Tibial artery (tissue), 4 donors: ENCODE measurements around the gene CABLES1.

Experiments used
- DNase-seq, 2 donors: peaks; one replicate each; pipeline ENCODE4 v3.0.0-alpha.2; 2019
- H3K27ac ChIP-seq, 2 donors: fragments of 200-600 bp; sonication (generic) in 1 of 2; 1 replicate in 1 of 2; 2 replicates in 1 of 2; pipeline ENCODE4 v1.5.1; 2018 to 2019; ENCODE audit warnings: mild to moderate bottlenecking in 1 of 2
- H3K27me3 ChIP-seq, 2 donors: fragments of 200-600 bp; sonication (generic) in 1 of 2; one replicate each; pipeline versions ENCODE4 v1.5.1 to v1.6.0; 2016 to 2019
- H3K36me3 ChIP-seq, 3 donors: fragments of 200-600 bp; sonication (generic) in 2 of 3; one replicate each; pipeline ENCODE4 v1.5.1; 2016 to 2019; ENCODE audit warnings: mild to moderate bottlenecking in 2 of 3
- H3K4me1 ChIP-seq, 4 donors: fragments of 200-600 bp; sonication (generic) in 2 of 4; 1 replicate in 3 of 4; 2 replicates in 1 of 4; pipeline ENCODE4 v1.5.1; 2016 to 2019
- H3K4me3 ChIP-seq, 2 donors: fragments of 200-600 bp; sonication (generic) in 1 of 2; 1 replicate in 1 of 2; 2 replicates in 1 of 2; pipeline ENCODE4 v1.5.1; 2018 to 2019; ENCODE audit warnings: mild to moderate bottlenecking in 2 of 2
- H3K9me3 ChIP-seq, 3 donors: fragments of 200-600 bp; sonication (generic) in 1 of 3; one replicate each; pipeline ENCODE4 v1.5.1; 2016 to 2019
- intact Hi-C: fragments of 100-400 bp; cut with DNase I; formaldehyde crosslinking; loops from one replicate; pipeline ENCODE4 v1.15.0; 2023; ENCODE audit warnings: low total_unique reads
- TF ChIP-seq, protein P1 (sequence below), 2 experiments: fragments of 200-600 bp in 1 of 2; fragments of 450-650 bp in 1 of 2; IDR thresholded peaks; one replicate each; pipeline ENCODE4 v1.5.1; 2017 to 2019; ENCODE audit warnings: antibody characterized with exemption in 2 of 2, mild to moderate bottlenecking in 1 of 2, moderate library complexity in 1 of 2

The CABLES1 gene

GRCh38 chr18:23245461-23245860 lies 110.2 kb downstream of the CABLES1 start:
- peaks cover 0 to 33% (median 17%) of the 10 kb centered on the region in 3 donors for H3K36me3 ChIP-seq
- no peaks in the 10 kb centered on the region for H3K4me1 ChIP-seq
- TF ChIP-seq, protein P1, sequence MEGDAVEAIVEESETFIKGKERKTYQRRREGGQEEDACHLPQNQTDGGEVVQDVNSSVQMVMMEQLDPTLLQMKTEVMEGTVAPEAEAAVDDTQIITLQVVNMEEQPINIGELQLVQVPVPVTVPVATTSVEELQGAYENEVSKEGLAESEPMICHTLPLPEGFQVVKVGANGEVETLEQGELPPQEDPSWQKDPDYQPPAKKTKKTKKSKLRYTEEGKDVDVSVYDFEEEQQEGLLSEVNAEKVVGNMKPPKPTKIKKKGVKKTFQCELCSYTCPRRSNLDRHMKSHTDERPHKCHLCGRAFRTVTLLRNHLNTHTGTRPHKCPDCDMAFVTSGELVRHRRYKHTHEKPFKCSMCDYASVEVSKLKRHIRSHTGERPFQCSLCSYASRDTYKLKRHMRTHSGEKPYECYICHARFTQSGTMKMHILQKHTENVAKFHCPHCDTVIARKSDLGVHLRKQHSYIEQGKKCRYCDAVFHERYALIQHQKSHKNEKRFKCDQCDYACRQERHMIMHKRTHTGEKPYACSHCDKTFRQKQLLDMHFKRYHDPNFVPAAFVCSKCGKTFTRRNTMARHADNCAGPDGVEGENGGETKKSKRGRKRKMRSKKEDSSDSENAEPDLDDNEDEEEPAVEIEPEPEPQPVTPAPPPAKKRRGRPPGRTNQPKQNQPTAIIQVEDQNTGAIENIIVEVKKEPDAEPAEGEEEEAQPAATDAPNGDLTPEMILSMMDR (IDR thresholded peaks at IDR 0.05): no peak

DNA sequence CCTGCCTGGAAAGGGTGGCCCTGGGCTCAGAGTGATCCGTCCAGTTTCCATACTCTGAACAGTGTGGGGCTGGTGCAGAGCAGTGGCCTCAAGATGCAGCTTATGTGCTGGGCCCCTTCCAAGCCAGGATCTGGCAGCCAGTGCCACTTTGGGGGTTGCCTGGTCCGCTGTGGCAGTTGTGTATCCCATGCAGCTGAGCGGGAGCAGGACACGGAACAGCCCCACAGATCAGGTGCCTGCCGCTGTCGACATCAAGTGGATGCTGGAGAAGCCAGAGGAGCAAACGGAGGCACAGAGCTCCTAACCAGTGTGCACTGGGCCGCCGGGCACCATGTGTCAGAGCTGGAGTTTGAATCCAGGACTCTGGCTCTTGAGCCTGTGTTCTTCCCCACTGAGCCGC lies 112.0 kb downstream of the CABLES1 start:
- Histone ChIP-seq H3K9me3 (no peaks in the 10 kb centered on the region), H3K4me1 (no peaks in the 10 kb centered on the region), H3K4me3 (no peak overlapping the region), H3K36me3 (peaks cover 0 to 33% (median 17%) of the 10 kb centered on the region in 3 donors), H3K27me3 (no peaks in the 10 kb centered on the region), H3K27ac (no peak overlapping the region)
- no peak for DNase-seq
- TF ChIP-seq, protein P1 (IDR thresholded peaks at IDR 0.05): no peak
- intact Hi-C loops: no loop called here

More at GRCh38 chr18:23245461-23245860, 110.2 kb downstream of the CABLES1 start:
- Histone ChIP-seq H3K27me3 (no peaks in the 10 kb centered on the region), H3K27ac (no peak overlapping the region), H3K9me3 (no peaks in the 10 kb centered on the region), H3K4me3 (no peak overlapping the region)
- intact Hi-C loops: no loop called here
- DNase-seq: no peak

GRCh38 chr18:23247896-23248295 lies 112.6 kb downstream of the CABLES1 start:
- intact Hi-C loops: no loop called here
- Histone ChIP-seq H3K36me3 (peaks cover 0 to 37% (median 21%) of the 10 kb centered on the region in 3 donors), H3K4me3 (no peak overlapping the region), H3K9me3 (no peaks in the 10 kb centered on the region), H3K4me1 (no peaks in the 10 kb centered on the region), H3K27me3 (no peaks in the 10 kb centered on the region), H3K27ac (no peak overlapping the region)
- TF ChIP-seq, protein P1 (IDR thresholded peaks at IDR 0.05): no peak
- DNase-seq: no peak

DNA sequence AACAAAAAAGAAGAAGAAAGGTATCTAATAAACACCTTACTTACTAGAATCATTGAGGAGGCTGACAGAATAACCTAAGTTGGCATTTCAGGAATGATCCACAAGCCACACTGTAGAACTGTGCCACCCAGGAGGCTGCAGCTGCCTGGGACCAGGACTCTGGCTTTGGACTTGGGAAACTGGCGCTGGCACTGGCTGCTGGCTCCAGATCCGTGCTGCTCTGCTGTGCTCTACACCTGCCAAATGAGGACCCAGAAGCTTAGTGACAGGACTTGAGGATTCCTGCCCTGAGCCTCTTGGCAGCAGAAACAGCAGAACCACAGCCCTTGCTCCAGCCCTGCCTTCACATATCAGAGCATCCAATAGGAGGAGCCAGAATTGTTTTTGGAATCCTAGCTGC lies 113.5 kb downstream of the CABLES1 start:
- no peaks in the 10 kb centered on the region for H3K27me3 ChIP-seq
- no peak overlapping the region for H3K4me3 ChIP-seq
- no peak overlapping the region for H3K27ac ChIP-seq
- no peaks in the 10 kb centered on the region for H3K4me1 ChIP-seq
- intact Hi-C loops: no loop called here
- H3K36me3 ChIP-seq: peaks cover 0 to 46% (median 31%) of the 10 kb centered on the region in 3 donors
- TF ChIP-seq, protein P1 (IDR thresholded peaks at IDR 0.05): no peak
- H3K9me3 ChIP-seq: no peaks in the 10 kb centered on the region
- DNase-seq: no peak

GRCh38 chr18:23249348-23249747 lies 114.1 kb downstream of the CABLES1 start:
- no peak for DNase-seq
- Histone ChIP-seq H3K27ac (no peak overlapping the region), H3K4me3 (no peak overlapping the region), H3K36me3 (peaks cover 0 to 51% (median 36%) of the 10 kb centered on the region in 3 donors), H3K27me3 (no peaks in the 10 kb centered on the region), H3K9me3 (no peaks in the 10 kb centered on the region), H3K4me1 (no peaks in the 10 kb centered on the region)
- intact Hi-C loops: no loop called here
- TF ChIP-seq, protein P1 (IDR thresholded peaks at IDR 0.05): no peak
